ENCODE results near the gene PLEKHM1.
"Not testable (repeated sequence)": the region's sequence is repeated elsewhere in the genome, so short reads cannot be mapped to it uniquely, and the experiment has no call there.

Gene PLEKHM1

GRCh38 chr17:45468293-45469203 lies 22.0 kb downstream of the PLEKHM1 start:
- H3K9ac ChIP-seq (ENCODE audit: low read depth in 1 of 2, low read length in 2 of 2); H3K4me3 ChIP-seq (ENCODE audit: low read length in 2 of 2); H3K4me1 ChIP-seq (ENCODE audit: control insufficient read depth in 2 of 2, insufficient read depth in 2 of 2, low read length in 2 of 2); H3K36me3 ChIP-seq (ENCODE audit: control insufficient read depth in 2 of 2, insufficient read depth in 2 of 2, low read length in 2 of 2); H3K9me3 ChIP-seq (ENCODE audit: control insufficient read depth in 2 of 2, low read length in 2 of 2); H3K27me3 ChIP-seq (ENCODE audit: control insufficient read depth in 2 of 2, insufficient read depth in 2 of 2, low read length in 2 of 2): not testable (repeated sequence)
- H3K27ac ChIP-seq (ENCODE audit: low read depth in 2 of 2, low read length in 2 of 2): peak overlapping the region; percentile 55 to 61

GRCh38 chr17:45461524-45462327 lies 28.8 kb downstream of the PLEKHM1 start:
- not testable (repeated sequence) for H3K4me1 ChIP-seq (ENCODE audit: control insufficient read depth in 2 of 2, insufficient read depth in 2 of 2, low read length in 2 of 2); H3K27me3 ChIP-seq (ENCODE audit: control insufficient read depth in 2 of 2, insufficient read depth in 2 of 2, low read length in 2 of 2); H3K4me3 ChIP-seq (ENCODE audit: low read length in 2 of 2); H3K36me3 ChIP-seq (ENCODE audit: control insufficient read depth in 2 of 2, insufficient read depth in 2 of 2, low read length in 2 of 2); H3K9me3 ChIP-seq (ENCODE audit: control insufficient read depth in 2 of 2, low read length in 2 of 2); H3K9ac ChIP-seq (ENCODE audit: low read depth in 1 of 2, low read length in 2 of 2)
- peak overlapping the region; percentile 43 to 70 for H3K27ac ChIP-seq (ENCODE audit: low read depth in 2 of 2, low read length in 2 of 2)

GRCh38 chr17:45460422-45460821 lies 30.1 kb downstream of the PLEKHM1 start:
- H3K27ac ChIP-seq (ENCODE audit: low read depth in 2 of 2, low read length in 2 of 2); H3K9me3 ChIP-seq (ENCODE audit: control insufficient read depth in 2 of 2, low read length in 2 of 2); H3K4me1 ChIP-seq (ENCODE audit: control insufficient read depth in 2 of 2, insufficient read depth in 2 of 2, low read length in 2 of 2); H3K27me3 ChIP-seq (ENCODE audit: control insufficient read depth in 2 of 2, insufficient read depth in 2 of 2, low read length in 2 of 2); H3K9ac ChIP-seq (ENCODE audit: low read depth in 1 of 2, low read length in 2 of 2); H3K4me3 ChIP-seq (ENCODE audit: low read length in 2 of 2); H3K36me3 ChIP-seq (ENCODE audit: control insufficient read depth in 2 of 2, insufficient read depth in 2 of 2, low read length in 2 of 2): not testable (repeated sequence)

- H3K36me3 ChIP-seq (ENCODE audit: control insufficient read depth in 2 of 2, insufficient read depth in 2 of 2, low read length in 2 of 2); H3K4me1 ChIP-seq (ENCODE audit: control insufficient read depth in 2 of 2, insufficient read depth in 2 of 2, low read length in 2 of 2); H3K27ac ChIP-seq (ENCODE audit: low read depth in 2 of 2, low read length in 2 of 2); H3K9ac ChIP-seq (ENCODE audit: low read depth in 1 of 2, low read length in 2 of 2); H3K9me3 ChIP-seq (ENCODE audit: control insufficient read depth in 2 of 2, low read length in 2 of 2); H3K27me3 ChIP-seq (ENCODE audit: control insufficient read depth in 2 of 2, insufficient read depth in 2 of 2, low read length in 2 of 2); H3K4me3 ChIP-seq (ENCODE audit: low read length in 2 of 2): not testable (repeated sequence)
These were observed 36.2 kb downstream of the PLEKHM1 start for GRCh38 chr17:45454341-45454740.

- H3K36me3 ChIP-seq (ENCODE audit: control insufficient read depth in 2 of 2, insufficient read depth in 2 of 2, low read length in 2 of 2); H3K9ac ChIP-seq (ENCODE audit: low read depth in 1 of 2, low read length in 2 of 2); H3K27me3 ChIP-seq (ENCODE audit: control insufficient read depth in 2 of 2, insufficient read depth in 2 of 2, low read length in 2 of 2); H3K27ac ChIP-seq (ENCODE audit: low read depth in 2 of 2, low read length in 2 of 2); H3K4me1 ChIP-seq (ENCODE audit: control insufficient read depth in 2 of 2, insufficient read depth in 2 of 2, low read length in 2 of 2); H3K9me3 ChIP-seq (ENCODE audit: control insufficient read depth in 2 of 2, low read length in 2 of 2); H3K4me3 ChIP-seq (ENCODE audit: low read length in 2 of 2): not testable (repeated sequence)
These were observed 36.8 kb downstream of the PLEKHM1 start for GRCh38 chr17:45453731-45454130.

DNA sequence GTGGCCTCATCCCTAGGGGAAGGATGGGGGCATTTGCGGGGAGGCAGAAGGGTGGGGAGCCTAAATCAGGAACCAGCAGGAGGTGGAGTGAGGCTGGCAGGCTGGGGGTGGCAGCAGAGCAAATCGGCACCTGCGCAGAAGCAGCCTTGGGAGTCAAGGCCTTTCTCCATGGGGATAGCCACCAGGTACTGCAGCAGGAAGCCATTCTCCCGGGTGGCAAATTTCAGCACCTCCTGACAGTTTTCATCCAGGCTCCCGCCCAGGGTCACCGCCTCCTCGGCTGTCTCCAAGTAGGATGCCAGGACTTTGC lies 37.3 kb downstream of the PLEKHM1 start:
- H3K4me1 ChIP-seq (ENCODE audit: control insufficient read depth in 2 of 2, insufficient read depth in 2 of 2, low read length in 2 of 2); H3K27ac ChIP-seq (ENCODE audit: low read depth in 2 of 2, low read length in 2 of 2); H3K36me3 ChIP-seq (ENCODE audit: control insufficient read depth in 2 of 2, insufficient read depth in 2 of 2, low read length in 2 of 2); H3K9ac ChIP-seq (ENCODE audit: low read depth in 1 of 2, low read length in 2 of 2); H3K4me3 ChIP-seq (ENCODE audit: low read length in 2 of 2); H3K9me3 ChIP-seq (ENCODE audit: control insufficient read depth in 2 of 2, low read length in 2 of 2); H3K27me3 ChIP-seq (ENCODE audit: control insufficient read depth in 2 of 2, insufficient read depth in 2 of 2, low read length in 2 of 2): not testable (repeated sequence)

DNA sequence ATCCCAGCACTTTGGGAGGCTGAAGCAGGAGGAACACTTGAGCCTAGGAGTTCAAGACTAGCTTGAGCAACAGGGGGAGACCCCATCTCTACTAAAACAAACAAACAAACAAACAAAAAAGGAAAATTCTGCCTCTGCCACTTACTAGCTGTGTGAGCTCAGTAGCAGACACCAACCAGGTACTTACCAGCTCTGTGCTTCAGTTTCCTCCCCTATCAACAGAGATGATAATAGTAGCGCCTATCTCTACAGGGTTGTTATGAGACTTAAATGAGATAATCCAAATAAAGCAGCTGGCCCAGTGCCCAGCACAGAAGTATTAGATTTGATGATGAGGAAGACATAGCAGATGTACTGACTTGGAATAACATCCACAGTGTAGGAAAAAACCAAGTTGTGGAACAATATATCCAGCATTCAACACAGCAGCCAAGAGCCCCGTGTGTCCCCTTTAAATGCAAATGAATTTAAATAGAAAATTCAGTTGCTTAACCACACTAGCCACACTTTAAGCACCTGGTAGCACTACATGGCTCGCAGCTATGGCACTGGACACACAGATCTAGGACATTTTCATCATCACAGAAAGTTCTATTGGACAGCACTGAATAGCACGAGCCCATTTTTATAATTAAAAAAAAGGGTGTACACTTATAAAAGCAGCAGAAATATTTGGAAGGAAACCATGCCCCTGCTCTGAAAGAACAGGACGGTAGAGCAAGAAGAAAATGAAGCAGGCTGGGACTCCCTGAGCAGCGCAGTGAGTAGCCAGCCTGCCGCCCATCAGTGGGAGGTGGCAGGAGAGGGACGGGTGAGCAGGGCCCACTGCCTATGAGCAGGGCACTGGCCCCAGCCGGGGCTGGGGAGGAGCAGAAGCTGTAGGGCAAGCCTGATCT lies 37.9 kb downstream of the PLEKHM1 start:
- not testable (repeated sequence) for H3K36me3 ChIP-seq (ENCODE audit: control insufficient read depth in 2 of 2, insufficient read depth in 2 of 2, low read length in 2 of 2)

DNA sequence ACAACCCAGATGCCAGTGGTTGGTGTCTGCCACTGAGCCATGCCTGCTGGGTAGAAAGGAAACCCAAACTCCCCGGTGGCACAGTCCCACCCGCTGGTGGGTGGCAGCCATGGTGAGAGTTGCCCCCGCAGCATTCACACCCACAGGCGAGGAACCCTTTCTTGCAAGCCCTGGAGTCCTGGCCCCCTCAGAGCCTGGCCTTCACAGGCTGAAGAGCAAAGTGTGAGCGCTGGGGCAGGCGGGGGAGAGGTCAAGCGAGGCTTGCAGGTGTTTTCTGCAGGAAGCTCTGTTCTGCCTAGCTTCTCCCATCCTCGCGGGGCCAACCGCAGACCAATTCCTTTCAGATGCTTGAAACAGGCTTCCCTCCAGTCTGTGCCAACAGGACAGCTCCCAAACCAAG lies 38.9 kb downstream of the PLEKHM1 start:
- not testable (repeated sequence) for H3K9ac ChIP-seq (ENCODE audit: low read depth in 1 of 2, low read length in 2 of 2); H3K27me3 ChIP-seq (ENCODE audit: control insufficient read depth in 2 of 2, insufficient read depth in 2 of 2, low read length in 2 of 2); H3K4me3 ChIP-seq (ENCODE audit: low read length in 2 of 2); H3K9me3 ChIP-seq (ENCODE audit: control insufficient read depth in 2 of 2, low read length in 2 of 2); H3K27ac ChIP-seq (ENCODE audit: low read depth in 2 of 2, low read length in 2 of 2); H3K36me3 ChIP-seq (ENCODE audit: control insufficient read depth in 2 of 2, insufficient read depth in 2 of 2, low read length in 2 of 2); H3K4me1 ChIP-seq (ENCODE audit: control insufficient read depth in 2 of 2, insufficient read depth in 2 of 2, low read length in 2 of 2)

More for the DNA sequence above, 37.9 kb downstream of the PLEKHM1 start:
- H3K4me3 ChIP-seq (ENCODE audit: low read length in 2 of 2); H3K4me1 ChIP-seq (ENCODE audit: control insufficient read depth in 2 of 2, insufficient read depth in 2 of 2, low read length in 2 of 2); H3K9ac ChIP-seq (ENCODE audit: low read depth in 1 of 2, low read length in 2 of 2); H3K27me3 ChIP-seq (ENCODE audit: control insufficient read depth in 2 of 2, insufficient read depth in 2 of 2, low read length in 2 of 2); H3K9me3 ChIP-seq (ENCODE audit: control insufficient read depth in 2 of 2, low read length in 2 of 2); H3K27ac ChIP-seq (ENCODE audit: low read depth in 2 of 2, low read length in 2 of 2): not testable (repeated sequence)

DNA sequence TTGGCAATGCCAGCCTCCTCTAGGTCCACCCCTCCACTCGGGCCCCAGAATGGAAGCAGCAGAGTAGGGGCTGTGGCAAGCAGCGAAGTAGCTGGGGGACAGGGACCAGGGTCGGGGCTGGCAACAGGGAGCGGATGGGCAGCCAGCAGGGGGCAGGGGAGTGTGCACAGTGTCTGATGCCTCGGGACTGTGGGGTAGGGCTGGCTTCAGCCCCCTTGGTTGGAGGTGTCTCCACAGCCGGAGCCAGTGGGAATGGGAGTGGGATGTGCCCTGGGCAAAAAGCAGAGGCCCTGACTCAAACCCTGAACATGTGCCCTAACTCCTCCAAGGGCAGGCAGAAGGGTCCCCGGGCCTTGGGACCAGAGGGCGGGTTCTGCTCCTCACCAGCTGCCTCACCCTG lies 39.4 kb downstream of the PLEKHM1 start:
- Histone ChIP-seq H3K27me3 (ENCODE audit: control insufficient read depth in 2 of 2, insufficient read depth in 2 of 2, low read length in 2 of 2) (no peaks in the 10 kb centered on the region), H3K9me3 (ENCODE audit: control insufficient read depth in 2 of 2, low read length in 2 of 2) (no peaks in the 10 kb centered on the region), H3K4me1 (ENCODE audit: control insufficient read depth in 2 of 2, insufficient read depth in 2 of 2, low read length in 2 of 2) (peaks cover 0 to 9% of the 10 kb centered on the region in 2 donors), H3K27ac (ENCODE audit: low read depth in 2 of 2, low read length in 2 of 2) (no peak overlapping the region), H3K4me3 (ENCODE audit: low read length in 2 of 2) (no peak overlapping the region), H3K36me3 (ENCODE audit: control insufficient read depth in 2 of 2, insufficient read depth in 2 of 2, low read length in 2 of 2) (peaks cover under 1 to 5% of the 10 kb centered on the region in 2 donors), H3K9ac (ENCODE audit: low read depth in 1 of 2, low read length in 2 of 2) (no peak overlapping the region)

Measured in mucosa of rectum (tissue), 2 donors.